Measurements from ENCODE around the gene SLC7A5.
A peak's percentile ranks its signal among the peaks of the same experiment; 100 is the strongest.
"Not testable (repeated sequence)": the region's sequence is repeated elsewhere in the genome, so short reads cannot be mapped to it uniquely, and the experiment has no call there.

Gene SLC7A5

GRCh38 chr16:87869061-87869878 is at the start of gene SLC7A5:
TSS of gene SLC7A5 (minus strand) at chr16:87869507. CDS start at chr16:87869422, 85 bp downstream.
- DNase-seq = peak; percentile 89

- no peak for DNase-seq
Measured at GRCh38 chr16:87918338-87918737, 49.0 kb upstream of the SLC7A5 start.

GRCh38 chr16:87917503-87917902 is 48.2 kb upstream of the SLC7A5 start:
- no peak for DNase-seq

- no peak for DNase-seq
Measured at GRCh38 chr16:87914812-87915211, 45.5 kb upstream of the SLC7A5 start.

- DNase-seq = not testable (repeated sequence)
Measured at GRCh38 chr16:87914021-87914725, 44.9 kb upstream of the SLC7A5 start.

GRCh38 chr16:87912691-87913090 is 43.4 kb upstream of the SLC7A5 start:
- DNase-seq = not testable (repeated sequence)

GRCh38 chr16:87911106-87911763 is 41.9 kb upstream of the SLC7A5 start:
- DNase-seq = not testable (repeated sequence)

GRCh38 chr16:87909203-87909935 is 40.1 kb upstream of the SLC7A5 start:
- DNase-seq = peak; percentile 80

GRCh38 chr16:87908101-87908500 is 38.8 kb upstream of the SLC7A5 start:
- DNase-seq = not testable (repeated sequence)

GRCh38 chr16:87905521-87905920 is 36.2 kb upstream of the SLC7A5 start:
- DNase-seq = not testable (repeated sequence)

- DNase-seq = not testable (repeated sequence)
Measured at GRCh38 chr16:87904963-87905362, 35.7 kb upstream of the SLC7A5 start.

GRCh38 chr16:87900489-87900888 is 31.2 kb upstream of the SLC7A5 start:
- DNase-seq = not testable (repeated sequence)

- peak; percentile 39 for DNase-seq
Measured at GRCh38 chr16:87897521-87898505, 28.5 kb upstream of the SLC7A5 start.

- not testable (repeated sequence) for DNase-seq
Measured at GRCh38 chr16:87896924-87897520, 27.7 kb upstream of the SLC7A5 start.

- not testable (repeated sequence) for DNase-seq
Measured at GRCh38 chr16:87896176-87896890, 27.0 kb upstream of the SLC7A5 start.

GRCh38 chr16:87895641-87896141 is 26.4 kb upstream of the SLC7A5 start:
- peak; percentile 44 for DNase-seq

- not testable (repeated sequence) for DNase-seq
Measured at GRCh38 chr16:87894005-87894404, 24.7 kb upstream of the SLC7A5 start.

- DNase-seq = no peak
Measured at GRCh38 chr16:87891764-87892163, 22.5 kb upstream of the SLC7A5 start.

GRCh38 chr16:87889762-87890161 is 20.5 kb upstream of the SLC7A5 start:
- DNase-seq = not testable (repeated sequence)

- not testable (repeated sequence) for DNase-seq
Measured at GRCh38 chr16:87888346-87888745, 19.0 kb upstream of the SLC7A5 start.
